K562 (cell line): ENCODE measurements around the gene SDCCAG8. TPM values are rescaled to one million over a fixed set of nuclear protein-coding genes. Genes with fewer than 3 reads are reported as not detected.

Source experiments
- ATAC-seq: fragments of 200-7000 bp; cut with Tn5 transposase; 3 replicates; pipeline ENCODE4 v1.9.1; 2020; ENCODE audit warnings: moderate library complexity
- BruUV-seq: library from RNA; stranded (reverse); fragments of 400-500 nt; replicated peaks from 2 replicates; lab custom pipeline; 2021; lab: Mats Ljungman, UMichigan
- CTCF ChIA-PET: fragments of 300-600 bp; formaldehyde crosslinking; extraction: SDS; loops from one replicate; lab custom pipeline; 2021; ENCODE audit warnings: low intra/inter-chr PET ratio; lab: Yijun Ruan, JAX
- POLR2A ChIA-PET: fragments of 300-600, 350-650 bp; sonication (Branson Sonifier 250); formaldehyde crosslinking; extraction: SDS; loops from one replicate; lab custom pipeline; 2021; ENCODE audit warnings: antibody characterized with exemption, inconsistent platforms; lab: Yijun Ruan, JAX
- DNase-seq, 4 experiments: peaks; one replicate each; pipeline versions ENCODE4 v3.0.0 to v3.0.0-alpha.2; 2011 to 2018; ENCODE audit warnings: low spot score in 3 of 4, mixed read lengths in 3 of 4; ENCODE audit errors: extremely low read depth in 1 of 4
- FAIRE-seq: peaks from 2 replicates; lab custom pipeline; 2011; peaks lifted over from hg19 to GRCh38; lab: Jason Lieb, UNC
- H2AFZ ChIP-seq: 2 replicates; pipeline ENCODE4 v1.6.0; 2011; ENCODE audit warnings: low read depth, low read length, control low read depth, inconsistent platforms
- H3K27ac ChIP-seq: fragments of 200-600 bp; 3 replicates; pipeline ENCODE4 v1.8.0; 2011; ENCODE audit warnings: low read depth, mild to moderate bottlenecking, control low read depth, inconsistent platforms, low read length, moderate library complexity, mixed read lengths; ENCODE audit errors: extremely low read depth
- H3K27me3 ChIP-seq, 2 experiments: fragments of 300-600 bp in 1 of 2; 2 replicates in 1 of 2; 3 replicates in 1 of 2; pipeline versions ENCODE4 v1.6.0 to v1.8.0; 2011; ENCODE audit warnings: inconsistent platforms in 2 of 2, low read length in 2 of 2, mild to moderate bottlenecking in 1 of 2, mixed read lengths in 1 of 2, moderate library complexity in 1 of 2; ENCODE audit not compliant: control insufficient read depth in 2 of 2, insufficient read depth in 2 of 2
- H3K36me3 ChIP-seq: fragments of 300-600 bp; 3 replicates; pipeline ENCODE4 v1.8.0; 2011; ENCODE audit warnings: mild to moderate bottlenecking, low read length, inconsistent platforms; ENCODE audit not compliant: control insufficient read depth, insufficient read depth
- H3K4me1 ChIP-seq, 2 experiments: fragments of 200-600 bp in 1 of 2; replicated peaks in 1 of 2; 2 replicates in 1 of 2; 3 replicates in 1 of 2; pipeline versions ENCODE4 v1.5.1 to v1.8.0; 2011; ENCODE audit warnings: inconsistent platforms in 2 of 2, low read length in 2 of 2, mild to moderate bottlenecking in 1 of 2, mixed read lengths in 1 of 2, moderate library complexity in 1 of 2; ENCODE audit not compliant: control insufficient read depth in 2 of 2, insufficient read depth in 2 of 2
- H3K4me2 ChIP-seq: 2 replicates; pipeline ENCODE4 v1.6.1; 2011; ENCODE audit warnings: low read length, control low read depth, inconsistent platforms, mixed read lengths; ENCODE audit not compliant: insufficient read depth
- H3K4me3 ChIP-seq: fragments of 200-600 bp; sonication (generic), shearing (Covaris generic); 2 replicates; pipeline ENCODE4 v1.5.1; 2016; ENCODE audit warnings: control low read depth, inconsistent platforms
- H3K79me2 ChIP-seq: fragments of 200-600 bp; 3 replicates; pipeline ENCODE4 v1.8.0; 2011; ENCODE audit warnings: low read length, inconsistent platforms; ENCODE audit not compliant: control insufficient read depth, insufficient read depth
- H3K9ac ChIP-seq, 2 experiments: 2 replicates each; pipeline versions ENCODE4 v1.6.0 to v1.6.1; 2011; ENCODE audit warnings: low read depth in 2 of 2, low read length in 2 of 2, control low read depth in 1 of 2, inconsistent platforms in 1 of 2, mild to moderate bottlenecking in 1 of 2, mixed read lengths in 1 of 2; ENCODE audit not compliant: insufficient read depth in 1 of 2
- H3K9me1 ChIP-seq: one replicate; pipeline ENCODE4 v1.6.0; 2011; ENCODE audit warnings: inconsistent platforms, mild to moderate bottlenecking, low read length, moderate library complexity; ENCODE audit not compliant: control insufficient read depth, insufficient read depth
- H3K9me3 ChIP-seq: replicated peaks from 2 replicates; pipeline ENCODE4 v1.5.1; 2011; ENCODE audit warnings: low read depth, low read length, inconsistent platforms; ENCODE audit not compliant: control insufficient read depth, insufficient read depth
- H4K20me1 ChIP-seq: replicated peaks from 2 replicates; pipeline ENCODE4 v1.6.1; 2011; ENCODE audit warnings: low read length, inconsistent platforms, mixed read lengths; ENCODE audit not compliant: control insufficient read depth, insufficient read depth
- ARHGAP35 ChIP-seq: fragments of 450-650 bp; IDR thresholded peaks from 2 replicates; pipeline ENCODE4 v1.6.1; 2018; ENCODE audit not compliant: partially characterized antibody
- CLOCK ChIP-seq: fragments of 250-450 bp; sonication (Bioruptor Pico); IDR thresholded peaks from 2 replicates; pipeline ENCODE4 v1.4.0; 2020; ENCODE audit warnings: mild to moderate bottlenecking, moderate library complexity, borderline replicate concordance
- CREBBP ChIP-seq: IDR thresholded peaks from one replicate; pipeline ENCODE4 v1.6.1; 2012; ENCODE audit warnings: low read depth, mild to moderate bottlenecking, control low read depth, inconsistent platforms, low read length
- GATAD2A ChIP-seq: fragments of 450-650 bp; IDR thresholded peaks from 2 replicates; pipeline ENCODE4 v1.6.1; 2017
- NFE2 ChIP-seq: IDR thresholded peaks from 2 replicates; pipeline ENCODE4 v1.6.1; 2014; ENCODE audit warnings: antibody characterized with exemption, low read depth
- PHB2 ChIP-seq: fragments of 450-650 bp; IDR thresholded peaks from 2 replicates; pipeline ENCODE4 v1.6.1; 2017; ENCODE audit warnings: low read depth
- PRMT5 ChIP-seq: sonication (generic); formaldehyde crosslinking; IDR thresholded peaks from 2 replicates; pipeline ENCODE4 v1.5.0; 2020; ENCODE audit warnings: missing genetic modification reagents
- SMARCC2 ChIP-seq: fragments of 450-650 bp; IDR thresholded peaks from 2 replicates; pipeline ENCODE4 v1.6.1; 2017; ENCODE audit warnings: antibody characterized with exemption, moderate library complexity, mild to moderate bottlenecking, low read depth
- TRIM25 ChIP-seq: fragments of 450-650 bp; IDR thresholded peaks from 2 replicates; pipeline ENCODE4 v1.7.0; 2016; ENCODE audit warnings: borderline replicate concordance
- ZNF324 ChIP-seq: fragments of 250-450 bp; sonication (Bioruptor Pico); IDR thresholded peaks from 2 replicates; pipeline ENCODE4 v1.4.0; 2020; ENCODE audit warnings: mild to moderate bottlenecking
- ZNF583 ChIP-seq: fragments of 250-450 bp; sonication (Bioruptor Pico); IDR thresholded peaks from 2 replicates; pipeline ENCODE4 v1.4.0; 2020
- WGBS: fragments of 100-300 bp; shearing (Covaris generic); methylation state at CpG from one replicate; pipeline ENCODE4 v1.1.6; 2016; ENCODE audit warnings: low coverage, mixed read lengths; ENCODE audit not compliant: insufficient coverage; ENCODE audit errors: missing lambda C conversion rate; 5-methylcytosine and 5-hydroxymethylcytosine counted together
- in situ Hi-C: fragments of 300-500 bp; cut with MboI; formaldehyde crosslinking; loops from 4 replicates; pipeline ENCODE4 v1.15.0; 2018; ENCODE audit warnings: inconsistent platforms, mixed read lengths
- intact Hi-C: fragments of 100-400 bp; cut with micrococcal nuclease; formaldehyde crosslinking; loops from 2 replicates; pipeline ENCODE4 v1.14.2; 2022
- polyA plus RNA-seq, 8 experiments: library from polyadenylated mRNA; depleted of rRNA in 4 of 8; stranded (reverse) in 5 of 8; unstranded in 3 of 8; fragments of >200 nt; fragmentation: Nextera tagmentation in 2 of 8; fragmentation: Illumina TruSeq in 1 of 8; extraction: Ambion mirVana in 2 of 8; extraction: Trizol in 1 of 8; gene quantifications; 2 replicates each; pipeline versions ENCODE4 v1.2.1 to v1.2.3, GENCODE V29; 2011 to 2014; ENCODE audit warnings: inconsistent platforms in 1 of 8, missing spikeins in 1 of 8
- total RNA-seq, 7 experiments: library from RNA; depleted of rRNA in 6 of 7; stranded (reverse); fragments of >200 nt in 6 of 7; fragmentation: Illumina TruSeq in 2 of 7; extraction: Trizol in 2 of 7; gene quantifications; 2 replicates each; pipeline versions ENCODE4 v1.2.1 to v1.2.3, GENCODE V29; 2011 to 2021; ENCODE audit warnings: low replicate concordance in 1 of 7

SDCCAG8 gene
- total and polyA plus RNA-seq, 9 of the 15 experiments (the other 6 are each of a cell fraction or from before 2014, with no cell fraction given) = 17.9 to 36.7 (median 25.4) TPM

GRCh38 chr1:243495442-243496186 is 239.8 kb downstream of the SDCCAG8 start:
- intact Hi-C loops = no loop called here
- H3K9ac ChIP-seq = peak overlapping the region in 1 of 2 experiments; percentile 31; a peak in 1 of 4 replicates
- no peaks in the 10 kb centered on the region for H3K9me3 ChIP-seq
- H4K20me1 ChIP-seq = no peaks in the 10 kb centered on the region
- no peaks in the 10 kb centered on the region for H3K79me2 ChIP-seq
- H3K4me2 ChIP-seq = no peak overlapping the region
- H3K4me3 ChIP-seq = no peak overlapping the region
- no peaks in the 10 kb centered on the region for H3K36me3 ChIP-seq
- no peaks in the 10 kb centered on the region for H3K27me3 ChIP-seq
- H3K27ac ChIP-seq = no peak overlapping the region
- in situ Hi-C loops = loop anchor here (25.0 kb wide), 1 partner anchor 767 kb away; no protein-coding TSS in a partner anchor
- ATAC-seq = no peak
- H3K9me1 ChIP-seq = no peaks in the 10 kb centered on the region
- CTCF ChIA-PET = no interaction called here
- no peak overlapping the region for H2AFZ ChIP-seq
- no TSS peak for BruUV-seq
- H3K4me1 ChIP-seq = peaks cover 0 to 13% of the 10 kb centered on the region in 2 experiments; a peak in 1 of 5 replicates
- WGBS = 56% methylated on average over 24 of the region's 24 CpGs
- no peak for FAIRE-seq
- no peak for DNase-seq
- POLR2A ChIA-PET = interaction anchor here (1.2 kb wide), 1 partner anchor 9 kb away, joined by 3 read pairs; no protein-coding TSS in a partner anchor
- TF ChIP-seq GATAD2A (no peak), NFE2 (peak; percentile 10; the same call in 1 of the 2 replicates), ZNF583 (CRISPR knock-in tag) (no peak)

- ChIA-PET CTCF (no interaction called here), POLR2A (interaction anchor here (1.2 kb wide), 1 partner anchor 9 kb away, joined by 3 read pairs; no protein-coding TSS in a partner anchor)
- DNase-seq (no peak), FAIRE-seq (no peak), ATAC-seq (no peak)
- 62% methylated on average over 19 of the region's 19 CpGs for WGBS
- Histone ChIP-seq H3K27me3 (no peaks in the 10 kb centered on the region; a peak in 1 of 5 replicates), H3K9me3 (no peaks in the 10 kb centered on the region), H3K36me3 (no peaks in the 10 kb centered on the region), H3K79me2 (no peaks in the 10 kb centered on the region), H3K27ac (no peak overlapping the region), H3K9ac (no peak overlapping the region), H4K20me1 (no peaks in the 10 kb centered on the region), H3K4me3 (no peak overlapping the region), H3K4me1 (peaks cover 0 to 13% of the 10 kb centered on the region in 2 experiments; a peak in 1 of 5 replicates), H3K4me2 (no peak overlapping the region), H3K9me1 (no peaks in the 10 kb centered on the region), H2AFZ (no peak overlapping the region)
- intact Hi-C loops = no loop called here
- no TSS peak for BruUV-seq
- in situ Hi-C loops = loop anchor here (25.0 kb wide), 1 partner anchor 766 kb away; no protein-coding TSS in a partner anchor
- TF ChIP-seq SMARCC2 (no peak), CREBBP (no peak), ARHGAP35 (no peak), CLOCK (no peak), ZNF324 (CRISPR knock-in tag) (no peak), PRMT5 (CRISPR knock-in tag) (no peak), TRIM25 (no peak), PHB2 (no peak)
Observed at GRCh38 chr1:243496187-243496646, 240.4 kb downstream of the SDCCAG8 start.
